SIG-M5 treated with dmso at 0.1 percent for 504 hours (cell line): ENCODE measurements around the gene MORN1.

ENCODE experiments used
- DNase-seq: peaks from one replicate; lab custom pipeline; 2025; ENCODE audit not compliant: unreplicated experiment; lab: John Stamatoyannopoulos, UW

The MORN1 gene

GRCh38 chr1:2375923-2376260, 15.5 kb downstream of the MORN1 start:
- no peak for DNase-seq

GRCh38 chr1:2375246-2375922, 16.0 kb downstream of the MORN1 start:
- no peak for DNase-seq

GRCh38 chr1:2374252-2375155, 16.9 kb downstream of the MORN1 start:
- DNase-seq, result no peak

- no peak for DNase-seq
These were observed 17.7 kb downstream of the MORN1 start for GRCh38 chr1:2373551-2374251.

- DNase-seq, result no peak
These were observed 18.5 kb downstream of the MORN1 start for GRCh38 chr1:2372551-2373490.

- no peak for DNase-seq
These were observed 23.2 kb downstream of the MORN1 start for GRCh38 chr1:2368053-2368744.

GRCh38 chr1:2363847-2364513, 27.4 kb downstream of the MORN1 start:
- no peak for DNase-seq

GRCh38 chr1:2360588-2361364, 30.6 kb downstream of the MORN1 start:
- DNase-seq, result no peak

- DNase-seq, result no peak
These were observed 32.4 kb downstream of the MORN1 start for GRCh38 chr1:2358651-2359640.

- DNase-seq, result no peak
These were observed 33.3 kb downstream of the MORN1 start for GRCh38 chr1:2358072-2358471.

- DNase-seq, result no peak
These were observed 34.2 kb downstream of the MORN1 start for GRCh38 chr1:2356911-2357845.

GRCh38 chr1:2356401-2356800, 35.0 kb downstream of the MORN1 start:
- no peak for DNase-seq

GRCh38 chr1:2355373-2356261, 35.7 kb downstream of the MORN1 start:
- no peak for DNase-seq

- DNase-seq, result no peak
These were observed 36.6 kb downstream of the MORN1 start for GRCh38 chr1:2354511-2355372.
